Nephron progenitor cell (in vitro differentiated cells): ENCODE measurements around the gene TRIM3.

Experiments
- DNase-seq: peaks from one replicate; pipeline ENCODE4 v3.0.0; 2021
- H3K27ac Mint-ChIP-seq: 2 replicates; pipeline ENCODE4 v1.8.0; 2021; ENCODE audit warnings: mild to moderate bottlenecking, moderate library complexity, mixed read lengths
- H3K27me3 Mint-ChIP-seq: 2 replicates; pipeline ENCODE4 v1.8.0; 2021; ENCODE audit warnings: mild to moderate bottlenecking, low read depth, mixed read lengths; ENCODE audit not compliant: poor library complexity
- H3K36me3 Mint-ChIP-seq: 2 replicates; pipeline ENCODE4 v1.8.0; 2021; ENCODE audit warnings: low read depth, mixed read lengths
- H3K4me1 Mint-ChIP-seq: 2 replicates; pipeline ENCODE4 v1.8.0; 2021; ENCODE audit warnings: mixed read lengths
- H3K4me3 Mint-ChIP-seq: 2 replicates; pipeline ENCODE4 v1.8.0; 2021; ENCODE audit warnings: mild to moderate bottlenecking, moderate library complexity, mixed read lengths
- H3K9me3 Mint-ChIP-seq: 2 replicates; pipeline ENCODE4 v1.8.0; 2021; ENCODE audit warnings: mild to moderate bottlenecking, moderate library complexity, mixed read lengths
- TF ChIP-seq, protein P1 (sequence below): fragments of 200-600 bp; sonication (generic); IDR thresholded peaks from 2 replicates; pipeline ENCODE4 v1.5.0; 2021; ENCODE audit warnings: antibody characterized with exemption

TRIM3 gene

GRCh38 chr11:6401464-6401863 is 72.3 kb downstream of the TRIM3 start:
- H3K27ac Mint-ChIP-seq: no peak overlapping the region
- peaks cover 39% of the 10 kb centered on the region for H3K36me3 Mint-ChIP-seq
- H3K9me3 Mint-ChIP-seq: no peaks in the 10 kb centered on the region
- H3K4me1 Mint-ChIP-seq: peaks cover 28% of the 10 kb centered on the region
- TF ChIP-seq, protein P1, sequence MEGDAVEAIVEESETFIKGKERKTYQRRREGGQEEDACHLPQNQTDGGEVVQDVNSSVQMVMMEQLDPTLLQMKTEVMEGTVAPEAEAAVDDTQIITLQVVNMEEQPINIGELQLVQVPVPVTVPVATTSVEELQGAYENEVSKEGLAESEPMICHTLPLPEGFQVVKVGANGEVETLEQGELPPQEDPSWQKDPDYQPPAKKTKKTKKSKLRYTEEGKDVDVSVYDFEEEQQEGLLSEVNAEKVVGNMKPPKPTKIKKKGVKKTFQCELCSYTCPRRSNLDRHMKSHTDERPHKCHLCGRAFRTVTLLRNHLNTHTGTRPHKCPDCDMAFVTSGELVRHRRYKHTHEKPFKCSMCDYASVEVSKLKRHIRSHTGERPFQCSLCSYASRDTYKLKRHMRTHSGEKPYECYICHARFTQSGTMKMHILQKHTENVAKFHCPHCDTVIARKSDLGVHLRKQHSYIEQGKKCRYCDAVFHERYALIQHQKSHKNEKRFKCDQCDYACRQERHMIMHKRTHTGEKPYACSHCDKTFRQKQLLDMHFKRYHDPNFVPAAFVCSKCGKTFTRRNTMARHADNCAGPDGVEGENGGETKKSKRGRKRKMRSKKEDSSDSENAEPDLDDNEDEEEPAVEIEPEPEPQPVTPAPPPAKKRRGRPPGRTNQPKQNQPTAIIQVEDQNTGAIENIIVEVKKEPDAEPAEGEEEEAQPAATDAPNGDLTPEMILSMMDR: no peak
- no peak for DNase-seq
- H3K4me3 Mint-ChIP-seq: no peak overlapping the region
- no peaks in the 10 kb centered on the region for H3K27me3 Mint-ChIP-seq

DNA sequence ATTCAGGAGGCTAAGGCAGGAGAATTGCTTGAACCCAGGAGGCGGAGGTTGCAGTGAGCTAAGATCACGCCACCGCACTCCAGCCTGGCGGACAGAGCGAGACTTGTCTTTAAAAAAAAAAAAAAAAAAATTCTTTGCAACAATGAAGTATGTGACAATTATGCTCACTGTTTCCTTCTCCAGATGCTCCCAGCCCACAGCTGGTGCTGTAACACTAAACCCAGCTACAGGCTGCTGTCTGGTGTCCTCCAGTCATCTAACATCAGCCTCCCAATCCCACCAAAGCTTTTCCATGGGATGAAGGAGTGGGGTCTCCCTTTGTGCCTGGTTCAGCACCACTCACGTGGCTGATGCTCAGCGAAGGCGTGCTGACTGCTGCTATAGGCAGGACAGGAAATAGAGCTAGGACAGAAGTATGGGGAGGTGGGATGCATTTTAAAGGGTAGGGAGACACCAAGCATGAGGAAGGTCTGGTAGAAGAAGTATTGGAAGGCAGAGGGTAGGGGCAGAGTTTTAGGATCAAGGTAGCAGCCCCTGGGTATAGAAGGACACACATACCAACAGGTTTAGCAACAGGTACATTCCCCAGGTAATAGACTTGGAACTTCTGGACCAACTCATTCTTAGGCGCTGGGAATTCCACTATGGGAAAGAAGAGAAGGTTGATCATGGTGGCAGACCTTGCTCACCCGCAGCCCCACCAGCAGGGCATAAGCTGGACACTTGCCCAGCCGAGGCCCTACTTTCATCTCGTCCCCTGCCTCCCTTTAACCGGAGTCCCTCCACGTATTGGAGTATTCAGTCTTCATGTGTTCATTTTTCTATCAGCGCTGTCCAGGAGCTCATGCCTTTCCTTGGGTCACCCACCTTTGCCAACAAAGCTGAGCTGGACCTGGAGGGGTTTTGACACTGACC is 73.1 kb downstream of the TRIM3 start:
- peaks cover 39% of the 10 kb centered on the region for H3K36me3 Mint-ChIP-seq
- peaks cover 20% of the 10 kb centered on the region for H3K4me1 Mint-ChIP-seq

More for the DNA sequence above, 73.1 kb downstream of the TRIM3 start:
- no peak for DNase-seq
- TF ChIP-seq, protein P1: no peak
- no peak overlapping the region for H3K4me3 Mint-ChIP-seq
- no peak overlapping the region for H3K27ac Mint-ChIP-seq
- H3K27me3 Mint-ChIP-seq: no peaks in the 10 kb centered on the region
- H3K9me3 Mint-ChIP-seq: no peaks in the 10 kb centered on the region
